ENCODE results near the gene FAAP100.

GRCh38 chr17:81567191-81567590 is 15.0 kb upstream of the FAAP100 start:
- TF ChIP-seq CTCF (IDR thresholded peaks at IDR 0.05) (no peak), EZH2 (IDR thresholded peaks at IDR 0.05; ENCODE audit: borderline replicate concordance, insufficient read depth, low read depth, low read length, poor library complexity, severe bottlenecking) (no peak)

All from B cell (primary cell).